ENCODE data around the gene LMO1.

- TF ChIP-seq YY1 (IDR thresholded peaks at IDR 0.05; ENCODE audit: insufficient read depth, insufficient read length), result no peak
- no peak for TF ChIP-seq SUZ12 (IDR thresholded peaks at IDR 0.05; ENCODE audit: extremely low read depth, insufficient read depth, insufficient read length)
Measured at GRCh38 chr11:8218409-8218808, 45.3 kb downstream of the LMO1 start.

Measured in NT2/D1 (cell line).